SKM-1 treated with dmso at 0.1 percent for 144 hours (cell line): Measurements from ENCODE around the gene RUNX3.
"Not testable (repeated sequence)": the region's sequence is repeated elsewhere in the genome, so short reads cannot be mapped to it uniquely, and the experiment has no call there.

Experiments
- DNase-seq: peaks from one replicate; lab custom pipeline; 2025; ENCODE audit not compliant: unreplicated experiment; lab: John Stamatoyannopoulos, UW

RUNX3 gene

GRCh38 chr1:24914226-24915069, 15.6 kb downstream of the RUNX3 start:
- DNase-seq: no peak

GRCh38 chr1:24913616-24914225, 16.4 kb downstream of the RUNX3 start:
- DNase-seq: no peak

- no peak for DNase-seq
Measured at GRCh38 chr1:24913274-24913604, 16.8 kb downstream of the RUNX3 start.

GRCh38 chr1:24912376-24913273, 17.5 kb downstream of the RUNX3 start:
- no peak for DNase-seq

DNA sequence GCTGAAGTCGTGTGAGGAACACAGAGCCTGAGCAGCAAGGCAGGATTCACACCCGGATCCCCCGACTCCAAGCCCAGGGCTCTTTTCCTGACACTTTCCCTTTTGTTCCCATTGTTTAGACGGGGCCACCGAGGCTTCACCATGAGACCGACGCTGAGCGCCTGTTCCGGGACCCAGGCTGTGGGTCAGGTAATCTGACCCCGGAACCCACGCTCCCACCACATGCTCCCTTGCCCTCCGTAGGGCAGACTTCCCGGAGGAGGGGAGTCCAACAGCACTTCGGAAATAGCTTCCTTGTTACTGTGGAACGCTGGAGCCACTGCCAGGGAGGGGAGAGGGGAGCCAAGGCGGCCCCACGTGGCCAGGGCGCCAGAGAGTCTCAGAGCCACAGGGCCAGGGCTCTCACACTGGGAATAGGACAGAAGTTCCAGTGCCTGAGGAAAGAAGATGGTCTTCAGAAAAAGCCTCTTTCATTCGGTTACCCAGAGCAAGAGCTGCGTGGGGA, 18.4 kb downstream of the RUNX3 start:
- DNase-seq: no peak

DNA sequence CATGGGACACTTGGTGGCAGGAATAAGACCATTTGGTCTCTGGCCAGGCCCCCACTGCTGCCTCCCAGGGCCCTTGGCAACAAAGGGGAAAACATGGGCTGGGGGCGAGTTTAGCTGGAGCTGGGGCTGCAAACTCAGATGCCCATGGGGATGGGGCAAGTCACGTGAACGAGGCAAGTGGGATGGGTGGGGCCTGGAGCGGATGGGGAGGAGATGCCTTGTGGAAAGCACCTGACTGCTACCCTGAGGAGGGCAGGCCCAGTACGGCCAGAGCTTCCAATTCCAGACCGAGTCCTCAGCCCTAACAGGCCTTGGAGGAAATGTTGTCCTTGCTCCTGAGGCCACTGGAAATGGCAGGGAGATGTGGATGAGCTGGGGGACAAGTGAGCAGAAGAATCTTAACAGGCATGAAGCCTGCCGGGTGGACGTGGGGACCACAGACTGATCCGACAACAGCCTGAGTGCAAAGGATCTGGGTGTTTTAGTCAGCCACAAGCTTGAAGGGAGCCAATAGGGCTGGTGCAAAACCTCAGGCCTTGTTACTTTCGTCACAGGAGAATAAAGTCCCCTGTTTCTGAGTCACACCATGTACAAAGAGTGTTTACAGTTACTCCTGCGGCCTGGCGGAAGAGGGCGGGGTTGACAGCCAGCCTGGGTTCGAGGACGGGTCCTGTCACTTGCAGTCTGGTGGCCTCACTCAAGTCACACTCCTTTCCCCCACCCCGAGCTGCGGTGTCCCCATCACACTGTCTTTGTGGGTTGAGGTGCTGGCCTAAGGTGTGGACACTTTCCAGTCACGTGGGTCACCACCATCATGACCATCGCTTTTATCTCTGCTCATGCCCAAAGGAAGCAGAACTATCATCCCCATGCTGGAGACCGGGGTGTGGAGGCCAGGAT, 19.1 kb downstream of the RUNX3 start:
- no peak for DNase-seq

GRCh38 chr1:24910210-24910609, 19.9 kb downstream of the RUNX3 start:
- DNase-seq: no peak

GRCh38 chr1:24909388-24909898, 20.6 kb downstream of the RUNX3 start:
- peak; percentile 85 for DNase-seq

GRCh38 chr1:24908591-24909259, 21.4 kb downstream of the RUNX3 start:
- DNase-seq: no peak

- DNase-seq: not testable (repeated sequence)
Measured at GRCh38 chr1:24907587-24908294, 22.3 kb downstream of the RUNX3 start.

DNA sequence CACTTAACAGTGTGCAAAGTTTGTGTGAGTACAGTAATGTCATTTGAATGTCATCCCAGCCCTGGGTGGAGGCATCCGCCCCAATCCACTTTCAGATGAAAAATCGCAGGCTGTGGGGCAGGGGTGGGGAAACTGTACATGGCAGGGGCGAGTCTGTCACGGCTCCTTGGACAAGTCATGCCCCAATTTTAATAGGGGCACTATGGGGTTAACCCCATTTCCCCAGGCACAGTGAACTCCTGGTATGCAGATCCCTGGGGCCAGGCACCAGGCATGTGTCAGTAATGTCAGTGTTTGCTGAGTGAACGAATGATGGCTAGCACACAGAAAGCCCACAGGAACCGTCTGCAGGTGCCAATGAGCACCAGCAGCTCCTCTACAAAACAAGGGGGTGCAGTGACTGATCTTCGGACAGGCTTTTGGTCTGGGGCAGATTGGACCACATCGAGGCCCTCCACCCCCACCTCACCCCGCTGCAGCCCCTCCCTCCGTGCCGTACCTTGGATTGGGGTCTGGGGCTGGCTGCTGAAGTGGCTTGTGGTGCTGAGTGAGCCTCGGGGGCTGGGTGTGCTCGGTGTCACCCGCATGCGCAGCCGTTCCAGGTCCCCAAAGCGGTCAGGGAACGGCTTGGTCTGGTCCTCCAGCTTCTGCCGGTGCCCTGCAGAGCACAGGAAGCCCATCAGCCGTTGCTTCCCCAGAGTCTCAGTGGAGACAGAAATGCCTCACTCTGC, 23.2 kb downstream of the RUNX3 start:
- no peak for DNase-seq

DNA sequence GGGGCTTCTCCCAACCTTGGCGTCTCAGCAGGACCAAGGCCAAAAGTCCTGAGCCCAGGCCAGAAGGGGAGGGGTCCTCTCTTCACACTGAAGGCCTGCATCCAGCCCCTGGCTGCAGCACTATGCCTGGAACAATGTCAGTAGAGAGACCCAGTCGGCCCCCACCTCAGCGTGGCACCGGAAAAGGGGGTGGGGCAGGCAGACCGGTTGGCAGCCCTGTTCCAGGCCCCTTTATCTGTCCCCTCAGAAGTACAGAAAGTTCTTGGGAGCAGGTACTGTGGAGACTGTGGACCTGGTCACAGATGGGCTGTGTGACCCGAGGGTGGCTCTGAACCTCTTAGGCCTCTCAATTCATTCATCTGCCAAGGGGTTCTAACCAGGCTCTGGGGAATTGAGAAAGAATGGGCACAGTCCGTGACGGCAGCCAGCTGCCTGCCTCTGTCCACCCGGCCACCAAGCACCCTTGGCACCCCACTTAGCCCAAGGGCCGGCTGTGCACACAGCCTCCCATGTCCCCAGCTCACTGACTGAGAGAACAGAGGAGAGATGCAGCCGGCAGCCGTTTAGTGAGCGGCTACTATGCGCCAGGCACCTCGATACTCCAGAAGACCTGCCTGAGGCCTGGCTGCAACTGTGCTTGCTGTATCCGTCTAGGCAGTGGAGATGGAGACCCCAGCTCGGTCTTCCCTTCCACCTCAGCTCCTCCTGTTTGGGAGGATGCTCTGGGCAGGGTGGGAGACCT, 23.9 kb downstream of the RUNX3 start:
- DNase-seq: no peak

- DNase-seq: no peak
Measured at GRCh38 chr1:24905355-24905978, 24.6 kb downstream of the RUNX3 start.

GRCh38 chr1:24904731-24905354, 25.2 kb downstream of the RUNX3 start:
- DNase-seq: no peak

DNA sequence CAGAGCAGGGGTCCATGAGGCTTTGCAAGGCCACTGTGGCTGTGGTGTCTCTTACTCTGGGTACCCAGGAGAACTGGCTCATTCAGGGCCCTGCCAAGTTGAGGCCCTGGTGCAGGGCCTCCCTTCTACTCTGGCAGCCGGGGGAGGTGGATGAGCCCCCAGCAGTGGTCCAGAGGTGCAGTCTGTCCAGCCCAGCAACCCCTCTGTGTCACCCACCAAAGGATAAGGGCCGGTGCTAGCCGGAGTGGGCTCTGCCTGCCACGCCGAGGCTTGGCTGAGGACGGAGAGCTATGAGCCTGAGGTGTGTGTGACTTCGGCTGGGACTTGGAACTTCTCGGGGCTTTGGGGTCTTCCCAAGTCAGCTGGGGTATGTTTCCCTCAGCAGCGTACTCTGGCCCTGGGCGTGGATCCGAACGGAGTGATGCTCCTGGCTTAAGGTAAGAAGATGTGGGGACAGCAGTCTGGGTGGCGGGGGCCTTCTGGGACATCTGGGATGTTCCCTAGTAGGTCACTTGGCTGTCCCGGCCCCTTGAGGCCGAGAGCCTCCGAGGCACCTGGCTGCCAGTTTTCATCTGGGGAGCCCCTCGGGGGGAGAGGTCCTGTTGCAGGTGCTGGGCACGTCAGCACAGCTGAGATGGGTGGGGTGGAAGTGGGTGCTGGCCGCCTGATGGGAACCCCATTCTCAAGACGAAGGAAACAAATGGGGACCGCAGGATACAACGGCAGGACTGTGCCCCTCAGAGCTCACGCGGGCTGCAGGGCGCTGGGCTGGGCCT, 25.9 kb downstream of the RUNX3 start:
- no peak for DNase-seq

- DNase-seq: no peak
Measured at GRCh38 chr1:24903560-24903954, 26.5 kb downstream of the RUNX3 start.
